ENCODE data around the gene ADTRP. TPM values are rescaled to one million over a fixed set of nuclear protein-coding genes. Genes with fewer than 3 reads are reported as not detected.
A peak's percentile ranks its signal among the peaks of the same experiment; 100 is the strongest.

The ADTRP gene
- total RNA-seq, 1 experiment from 2014 or later: 5.2 TPM

- Mint-ChIP-seq H3K27me3 (ENCODE audit: insufficient read depth, unreplicated experiment) (no peaks in the 10 kb centered on the region), H3K27ac (ENCODE audit: unreplicated experiment) (peak overlapping the region; percentile 81), H3K9me3 (ENCODE audit: unreplicated experiment) (peaks cover 35% of the 10 kb centered on the region), H3K36me3 (ENCODE audit: insufficient read depth, unreplicated experiment) (peaks cover 7% of the 10 kb centered on the region), H3K4me1 (ENCODE audit: low read depth, unreplicated experiment) (peaks cover 38% of the 10 kb centered on the region), H3K4me3 (ENCODE audit: unreplicated experiment) (no peak overlapping the region)
- POLR2A ChIA-PET: no interaction called here
- CTCF ChIA-PET: interaction anchor here (1.3 kb wide), 1 partner anchor 29 kb away, joined by 4 read pairs; no protein-coding TSS in a partner anchor
- H3K36me3 ChIP-seq (ENCODE audit: control insufficient read depth, insufficient read depth, low read length): no peaks in the 10 kb centered on the region; the same call in 1 of the 2 replicates
- peaks cover 4% of the 10 kb centered on the region for H3K9me3 ChIP-seq
- no peak for DNase-seq
- no peak overlapping the region for H3K4me3 ChIP-seq (ENCODE audit: low read depth, low read length)
- no TSS peak for BruUV-seq (replicated peaks)
- no peak for TF ChIP-seq CTCF (IDR thresholded peaks at IDR 0.05; ENCODE audit: insufficient read depth in 1 of 2, low read depth in 1 of 2, low read length in 1 of 2, severe bottlenecking in 1 of 2, unreplicated experiment in 1 of 2)
- H3K27me3 ChIP-seq (replicated peaks; ENCODE audit: control insufficient read depth, insufficient read depth, low read length): no peaks in the 10 kb centered on the region
- intact Hi-C loops (cut with micrococcal nuclease; ENCODE audit: unreplicated experiment): no loop called here
- peaks cover 41% of the 10 kb centered on the region for H3K4me1 ChIP-seq
Measured at GRCh38 chr6:11684901-11685480, 93.6 kb downstream of the ADTRP start.

DNA sequence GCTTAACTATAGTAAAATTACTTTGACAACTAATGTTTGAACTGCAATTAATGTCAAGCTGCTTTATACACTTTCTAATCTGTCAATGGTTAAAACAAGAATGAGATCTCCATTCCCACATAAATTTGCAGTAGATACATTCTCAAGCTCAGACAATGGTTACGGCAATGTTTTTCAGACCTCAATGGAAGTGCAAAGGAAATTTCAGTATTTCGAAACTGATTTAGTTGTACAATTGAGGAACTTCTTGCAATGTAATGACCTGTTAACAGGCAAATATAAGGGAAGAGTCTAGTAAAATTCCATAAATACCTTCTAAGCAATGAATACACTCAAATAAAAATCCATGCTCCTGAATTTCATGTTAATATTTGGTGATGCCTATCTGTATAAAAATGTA is 94.7 kb downstream of the ADTRP start:
- Histone ChIP-seq H3K36me3 (ENCODE audit: control insufficient read depth, insufficient read depth, low read length) (no peaks in the 10 kb centered on the region; the same call in 1 of the 2 replicates), H3K9me3 (peaks cover 8% of the 10 kb centered on the region), H3K4me3 (ENCODE audit: low read depth, low read length) (no peak overlapping the region), H3K27me3 (replicated peaks; ENCODE audit: control insufficient read depth, insufficient read depth, low read length) (no peaks in the 10 kb centered on the region), H3K4me1 (peaks cover 41% of the 10 kb centered on the region)
- BruUV-seq (replicated peaks): no TSS peak
- H3K9me3 Mint-ChIP-seq (ENCODE audit: unreplicated experiment): peaks cover 36% of the 10 kb centered on the region
- H3K27me3 Mint-ChIP-seq (ENCODE audit: insufficient read depth, unreplicated experiment): no peaks in the 10 kb centered on the region
- peaks cover 38% of the 10 kb centered on the region for H3K4me1 Mint-ChIP-seq (ENCODE audit: low read depth, unreplicated experiment)
- no peak for DNase-seq
- H3K36me3 Mint-ChIP-seq (ENCODE audit: insufficient read depth, unreplicated experiment): peaks cover 7% of the 10 kb centered on the region
- intact Hi-C loops (cut with micrococcal nuclease; ENCODE audit: unreplicated experiment): no loop called here
- H3K27ac Mint-ChIP-seq (ENCODE audit: unreplicated experiment): no peak overlapping the region
- POLR2A ChIA-PET: no interaction called here
- CTCF ChIA-PET: interaction anchor here (0.6 kb wide), 1 partner anchor 22 kb away, joined by 6 read pairs; no protein-coding TSS in a partner anchor
- H3K4me3 Mint-ChIP-seq (ENCODE audit: unreplicated experiment): no peak overlapping the region
- no peak for TF ChIP-seq CTCF (IDR thresholded peaks at IDR 0.05; ENCODE audit: insufficient read depth in 1 of 2, low read depth in 1 of 2, low read length in 1 of 2, severe bottlenecking in 1 of 2, unreplicated experiment in 1 of 2)

DNA sequence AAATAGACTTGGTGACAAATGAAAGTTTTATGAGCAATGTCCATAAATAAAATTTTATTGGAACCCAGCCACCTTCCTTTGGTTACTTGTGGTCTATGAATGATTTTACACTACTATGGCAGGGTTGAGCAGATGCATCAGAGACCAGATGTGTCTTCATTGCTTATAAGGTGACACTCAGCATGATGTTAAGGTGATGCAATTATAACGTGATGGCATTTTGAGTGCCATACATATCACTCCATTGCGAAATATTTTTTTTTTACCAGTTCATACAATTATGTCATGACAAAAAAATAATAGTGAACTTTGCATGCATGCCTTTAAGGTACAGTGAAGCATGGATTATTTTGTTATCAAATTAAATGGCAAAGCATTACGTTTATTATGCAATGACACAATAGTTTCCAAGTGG is 96.0 kb downstream of the ADTRP start:
- Mint-ChIP-seq H3K27me3 (ENCODE audit: insufficient read depth, unreplicated experiment) (no peaks in the 10 kb centered on the region), H3K9me3 (ENCODE audit: unreplicated experiment) (peaks cover 32% of the 10 kb centered on the region), H3K36me3 (ENCODE audit: insufficient read depth, unreplicated experiment) (peaks cover under 1% of the 10 kb centered on the region), H3K4me1 (ENCODE audit: low read depth, unreplicated experiment) (peaks cover 31% of the 10 kb centered on the region), H3K27ac (ENCODE audit: unreplicated experiment) (no peak overlapping the region), H3K4me3 (ENCODE audit: unreplicated experiment) (no peak overlapping the region)
- BruUV-seq (replicated peaks): no TSS peak
- CTCF ChIA-PET: no interaction called here
- DNase-seq: no peak
- TF ChIP-seq CTCF (IDR thresholded peaks at IDR 0.05; ENCODE audit: insufficient read depth in 1 of 2, low read depth in 1 of 2, low read length in 1 of 2, severe bottlenecking in 1 of 2, unreplicated experiment in 1 of 2): no peak
- no peaks in the 10 kb centered on the region for H3K36me3 ChIP-seq (ENCODE audit: control insufficient read depth, insufficient read depth, low read length)
- H3K4me3 ChIP-seq (ENCODE audit: low read depth, low read length): no peak overlapping the region
- intact Hi-C loops (cut with micrococcal nuclease; ENCODE audit: unreplicated experiment): no loop called here
- H3K27me3 ChIP-seq (replicated peaks; ENCODE audit: control insufficient read depth, insufficient read depth, low read length): no peaks in the 10 kb centered on the region
- POLR2A ChIA-PET: no interaction called here
- H3K9me3 ChIP-seq: peaks cover 8% of the 10 kb centered on the region
- H3K4me1 ChIP-seq: peaks cover 29% of the 10 kb centered on the region

All from Caco-2 (cell line).